22Rv1 (cell line): ENCODE results near the gene NELL2.

Experiments
- H3K27ac ChIP-seq: fragments of 450-650 bp; 2 replicates; pipeline ENCODE4 v1.5.1; 2017
- ZFX ChIP-seq: fragments of 450-650 bp; IDR thresholded peaks from 2 replicates; pipeline ENCODE4 v1.6.1; 2017; ENCODE audit warnings: antibody characterized with exemption, borderline replicate concordance
- TF ChIP-seq, protein P1 (sequence below): fragments of 450-650 bp; IDR thresholded peaks from 2 replicates; pipeline ENCODE4 v1.5.1; 2017; ENCODE audit warnings: mild to moderate bottlenecking

Gene NELL2

DNA sequence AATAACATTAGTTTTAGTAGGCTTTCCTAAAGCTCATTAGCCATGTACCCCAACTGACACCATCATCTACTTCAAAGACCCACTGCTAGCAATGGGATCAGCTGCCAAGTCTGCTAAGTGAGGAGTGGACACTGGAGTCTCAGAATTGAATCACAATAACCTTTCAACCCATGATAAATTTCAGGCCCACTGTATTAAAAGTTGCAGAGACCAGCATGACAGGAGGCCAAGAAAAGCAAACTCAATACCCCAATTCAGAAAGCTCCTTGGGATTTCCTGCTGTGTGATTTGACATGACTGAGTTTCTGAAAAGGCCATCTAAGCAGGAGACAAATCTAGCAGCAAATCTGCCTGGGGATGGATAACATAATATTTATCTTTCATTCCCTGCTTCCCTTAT is 320.7 kb downstream of the NELL2 start:
- no peak overlapping the region for H3K27ac ChIP-seq

DNA sequence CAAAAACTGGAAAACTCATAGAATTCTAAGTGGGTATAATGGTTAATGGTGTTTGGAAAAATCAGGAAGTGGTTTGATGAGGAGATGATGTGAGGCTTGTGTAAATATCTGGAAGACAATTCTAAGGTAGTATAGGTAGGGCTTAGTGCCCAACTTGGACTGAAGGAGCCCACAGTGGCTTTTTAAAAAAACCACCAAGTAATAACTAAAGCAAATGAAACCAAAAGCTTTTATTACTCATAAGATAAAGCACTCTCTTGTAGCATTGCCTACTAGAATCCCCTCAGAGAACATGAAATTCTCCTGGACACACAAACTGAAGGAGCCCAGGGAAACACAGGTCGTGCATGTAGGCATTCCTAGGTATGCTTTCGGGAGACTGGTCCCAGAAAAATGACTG is 324.5 kb downstream of the NELL2 start:
- TF ChIP-seq ZFX = no peak
- TF ChIP-seq, protein P1, sequence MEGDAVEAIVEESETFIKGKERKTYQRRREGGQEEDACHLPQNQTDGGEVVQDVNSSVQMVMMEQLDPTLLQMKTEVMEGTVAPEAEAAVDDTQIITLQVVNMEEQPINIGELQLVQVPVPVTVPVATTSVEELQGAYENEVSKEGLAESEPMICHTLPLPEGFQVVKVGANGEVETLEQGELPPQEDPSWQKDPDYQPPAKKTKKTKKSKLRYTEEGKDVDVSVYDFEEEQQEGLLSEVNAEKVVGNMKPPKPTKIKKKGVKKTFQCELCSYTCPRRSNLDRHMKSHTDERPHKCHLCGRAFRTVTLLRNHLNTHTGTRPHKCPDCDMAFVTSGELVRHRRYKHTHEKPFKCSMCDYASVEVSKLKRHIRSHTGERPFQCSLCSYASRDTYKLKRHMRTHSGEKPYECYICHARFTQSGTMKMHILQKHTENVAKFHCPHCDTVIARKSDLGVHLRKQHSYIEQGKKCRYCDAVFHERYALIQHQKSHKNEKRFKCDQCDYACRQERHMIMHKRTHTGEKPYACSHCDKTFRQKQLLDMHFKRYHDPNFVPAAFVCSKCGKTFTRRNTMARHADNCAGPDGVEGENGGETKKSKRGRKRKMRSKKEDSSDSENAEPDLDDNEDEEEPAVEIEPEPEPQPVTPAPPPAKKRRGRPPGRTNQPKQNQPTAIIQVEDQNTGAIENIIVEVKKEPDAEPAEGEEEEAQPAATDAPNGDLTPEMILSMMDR = no peak
- no peak overlapping the region for H3K27ac ChIP-seq

More for the DNA sequence above, 320.7 kb downstream of the NELL2 start:
- TF ChIP-seq, protein P1 = no peak
- TF ChIP-seq ZFX = no peak

DNA sequence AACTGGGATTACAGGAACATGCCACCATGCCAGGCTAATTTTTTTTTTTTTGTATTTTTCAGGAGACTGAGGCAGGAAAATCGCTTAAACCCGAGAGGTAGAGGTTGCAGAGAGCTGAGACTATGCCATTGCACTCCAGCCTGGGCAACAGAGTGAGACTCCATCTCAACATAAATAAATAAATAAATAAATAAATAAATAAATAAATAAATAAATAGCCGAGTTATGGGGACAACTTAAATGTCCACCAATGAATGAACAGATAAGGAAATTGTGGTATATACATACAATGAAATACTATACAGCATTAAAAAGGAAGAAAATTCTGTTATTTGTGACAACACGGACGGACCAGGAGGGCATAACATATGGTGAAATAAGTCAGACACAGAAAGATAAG is 325.7 kb downstream of the NELL2 start:
- H3K27ac ChIP-seq = no peak overlapping the region
- TF ChIP-seq ZFX = no peak
- TF ChIP-seq, protein P1 = no peak

DNA sequence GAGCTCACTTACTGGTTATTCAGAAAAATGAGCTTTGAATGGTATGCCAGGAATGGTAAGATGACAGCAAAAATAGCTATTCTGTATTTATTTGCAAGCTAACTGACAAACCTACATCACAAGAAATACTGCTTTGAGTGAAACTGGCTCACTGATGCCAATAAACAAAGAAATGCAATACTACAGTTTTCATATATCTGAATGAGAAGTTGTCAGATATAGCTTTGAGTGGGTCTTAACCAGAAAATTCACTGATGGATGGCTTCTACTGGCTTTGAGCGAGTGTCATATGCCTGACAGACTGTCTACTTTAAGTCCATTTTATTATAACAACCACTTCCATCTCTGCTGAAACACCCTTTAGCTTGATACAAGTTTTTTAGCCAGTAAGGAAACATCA is 330.1 kb downstream of the NELL2 start:
- no peak overlapping the region for H3K27ac ChIP-seq
- TF ChIP-seq, protein P1 = no peak
- no peak for TF ChIP-seq ZFX

DNA sequence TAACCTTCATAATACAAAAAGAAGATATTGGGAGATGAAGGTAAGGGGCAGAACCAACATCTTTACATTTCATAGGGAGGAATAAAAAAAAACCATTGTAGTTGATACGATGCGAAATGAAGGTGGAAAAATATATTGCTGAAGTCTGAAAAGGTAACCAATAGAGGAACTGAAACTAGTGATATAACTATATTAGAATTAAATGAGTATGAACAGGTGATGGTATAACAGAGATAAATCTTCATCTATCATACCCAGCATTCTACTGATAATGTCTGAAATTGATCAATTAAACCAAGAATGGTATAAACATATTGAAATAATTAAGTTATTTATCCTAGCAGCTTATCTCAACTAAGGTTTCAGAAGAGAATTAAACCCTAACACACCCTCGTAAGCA is 332.1 kb downstream of the NELL2 start:
- TF ChIP-seq ZFX = no peak
- TF ChIP-seq, protein P1 = no peak
- no peak overlapping the region for H3K27ac ChIP-seq

DNA sequence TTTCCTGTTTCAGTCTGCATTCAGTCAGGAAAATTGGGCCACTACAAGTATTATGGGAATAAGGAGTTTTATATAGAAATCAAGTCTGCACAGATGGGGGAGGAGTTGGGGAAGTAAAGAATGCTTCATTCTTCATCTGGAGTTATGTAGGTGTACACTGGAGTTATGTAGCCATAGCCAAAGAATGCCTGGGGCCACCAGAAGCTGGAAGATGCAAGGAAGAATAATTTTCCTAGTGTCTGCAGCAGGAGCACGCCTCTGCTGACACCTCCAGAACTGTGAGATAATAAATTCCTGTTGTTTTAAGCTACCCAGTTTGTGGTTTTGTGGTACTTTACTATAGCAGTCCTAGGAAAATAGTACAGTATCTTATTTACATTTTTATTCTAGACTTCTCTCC is 333.4 kb downstream of the NELL2 start:
- TF ChIP-seq, protein P1 = no peak
- no peak for TF ChIP-seq ZFX
- H3K27ac ChIP-seq = no peak overlapping the region

DNA sequence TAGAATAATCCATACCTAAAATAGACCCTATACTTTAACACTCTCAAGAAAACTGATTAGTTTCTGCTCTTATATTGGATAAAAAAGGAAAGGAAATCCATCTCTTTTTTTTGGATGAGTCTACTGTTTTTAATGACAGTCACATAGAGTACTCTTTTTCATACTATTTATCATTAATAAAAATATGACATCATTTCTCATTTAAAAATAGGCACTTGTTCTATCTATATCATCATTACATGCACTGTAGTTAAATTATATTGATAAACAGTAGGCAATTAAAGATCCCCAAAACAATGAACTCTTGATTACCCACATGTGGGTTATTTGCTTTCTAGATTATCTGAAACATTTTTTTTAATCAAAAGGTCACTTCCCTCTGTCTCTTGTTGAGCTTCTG is 338.8 kb downstream of the NELL2 start:
- TF ChIP-seq, protein P1 = no peak
- TF ChIP-seq ZFX = no peak
- H3K27ac ChIP-seq = no peak overlapping the region
